ENCODE results near the gene B4GALNT4.
"Not testable (repeated sequence)": the region's sequence is repeated elsewhere in the genome, so short reads cannot be mapped to it uniquely, and the experiment has no call there.

B4GALNT4 gene

GRCh38 chr11:377174-377865 lies 8.0 kb downstream of the B4GALNT4 start:
- DNase-seq, result no peak

- no peak for DNase-seq
These were observed 8.7 kb downstream of the B4GALNT4 start for GRCh38 chr11:377883-378500.

- DNase-seq, result no peak
These were observed 10.2 kb downstream of the B4GALNT4 start for GRCh38 chr11:379205-380094.

- no peak for DNase-seq
These were observed 10.8 kb downstream of the B4GALNT4 start for GRCh38 chr11:380095-380480.

GRCh38 chr11:380491-380890 lies 11.2 kb downstream of the B4GALNT4 start:
- DNase-seq, result no peak

- no peak for DNase-seq
These were observed 11.7 kb downstream of the B4GALNT4 start for GRCh38 chr11:380996-381395.

- DNase-seq, result no peak
These were observed 12.3 kb downstream of the B4GALNT4 start for GRCh38 chr11:381501-382072.

- DNase-seq, result no peak
These were observed 12.9 kb downstream of the B4GALNT4 start for GRCh38 chr11:382081-382629.

GRCh38 chr11:383431-383830 lies 14.1 kb downstream of the B4GALNT4 start:
- no peak for DNase-seq

GRCh38 chr11:384511-384910 lies 15.2 kb downstream of the B4GALNT4 start:
- no peak for DNase-seq

GRCh38 chr11:385594-386351 lies 16.5 kb downstream of the B4GALNT4 start:
- no peak for DNase-seq

- DNase-seq, result no peak
These were observed 17.2 kb downstream of the B4GALNT4 start for GRCh38 chr11:386483-386882.

- no peak for DNase-seq
These were observed 18.0 kb downstream of the B4GALNT4 start for GRCh38 chr11:387193-387793.

GRCh38 chr11:389369-389768 lies 20.1 kb downstream of the B4GALNT4 start:
- DNase-seq, result not testable (repeated sequence)

- peak; percentile 8 for DNase-seq
These were observed 20.9 kb downstream of the B4GALNT4 start for GRCh38 chr11:390175-390574.

- no peak for DNase-seq
These were observed 22.1 kb downstream of the B4GALNT4 start for GRCh38 chr11:391117-392017.

GRCh38 chr11:392102-392777 lies 22.9 kb downstream of the B4GALNT4 start:
- DNase-seq, result no peak

GRCh38 chr11:393219-394033 lies 24.1 kb downstream of the B4GALNT4 start:
- no peak for DNase-seq
